ENCODE results near the gene FCAMR. TPM values are rescaled to one million over a fixed set of nuclear protein-coding genes. Genes with fewer than 3 reads are reported as not detected.

FCAMR gene, protein sequence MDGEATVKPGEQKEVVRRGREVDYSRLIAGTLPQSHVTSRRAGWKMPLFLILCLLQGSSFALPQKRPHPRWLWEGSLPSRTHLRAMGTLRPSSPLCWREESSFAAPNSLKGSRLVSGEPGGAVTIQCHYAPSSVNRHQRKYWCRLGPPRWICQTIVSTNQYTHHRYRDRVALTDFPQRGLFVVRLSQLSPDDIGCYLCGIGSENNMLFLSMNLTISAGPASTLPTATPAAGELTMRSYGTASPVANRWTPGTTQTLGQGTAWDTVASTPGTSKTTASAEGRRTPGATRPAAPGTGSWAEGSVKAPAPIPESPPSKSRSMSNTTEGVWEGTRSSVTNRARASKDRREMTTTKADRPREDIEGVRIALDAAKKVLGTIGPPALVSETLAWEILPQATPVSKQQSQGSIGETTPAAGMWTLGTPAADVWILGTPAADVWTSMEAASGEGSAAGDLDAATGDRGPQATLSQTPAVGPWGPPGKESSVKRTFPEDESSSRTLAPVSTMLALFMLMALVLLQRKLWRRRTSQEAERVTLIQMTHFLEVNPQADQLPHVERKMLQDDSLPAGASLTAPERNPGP
- not detected for total RNA-seq

DNA sequence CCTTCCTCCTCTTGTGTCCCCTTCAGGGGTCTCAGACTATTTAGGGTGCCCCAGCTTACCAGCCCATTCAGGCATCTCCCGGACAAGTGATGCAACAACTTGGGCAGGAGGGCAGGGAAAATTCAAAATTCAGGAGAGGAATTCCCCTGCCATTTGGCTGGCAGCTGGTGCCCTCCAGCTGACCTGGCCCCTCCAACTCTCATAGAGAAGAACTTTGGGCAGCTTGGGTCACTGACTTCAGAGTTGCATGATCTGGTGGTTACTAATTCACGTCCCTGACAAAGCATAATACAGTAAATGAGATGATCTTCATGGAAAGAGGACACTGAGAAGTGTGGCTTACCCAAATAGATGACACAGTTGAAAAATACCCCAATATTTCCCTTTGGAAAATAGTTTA is at the start of gene FCAMR:
TSS of gene FCAMR (minus strand) at position 15 of the 400 bp plus-strand sequence. CDS start 335 bp downstream, outside the sequence.
- Histone ChIP-seq H3K9me3 (no peaks in the 10 kb centered on the region), H3K36me3 (no peaks in the 10 kb centered on the region), H3K27me3 (no peaks in the 10 kb centered on the region), H3K27ac (no peak within 1 kb of the TSS), H3K4me1 (no peaks in the 10 kb centered on the region), H3K4me3 (no peak within 1 kb of the TSS)
- no peak for TF ChIP-seq POLR2A (IDR thresholded peaks at IDR 0.05)
- TF ChIP-seq, protein P1, sequence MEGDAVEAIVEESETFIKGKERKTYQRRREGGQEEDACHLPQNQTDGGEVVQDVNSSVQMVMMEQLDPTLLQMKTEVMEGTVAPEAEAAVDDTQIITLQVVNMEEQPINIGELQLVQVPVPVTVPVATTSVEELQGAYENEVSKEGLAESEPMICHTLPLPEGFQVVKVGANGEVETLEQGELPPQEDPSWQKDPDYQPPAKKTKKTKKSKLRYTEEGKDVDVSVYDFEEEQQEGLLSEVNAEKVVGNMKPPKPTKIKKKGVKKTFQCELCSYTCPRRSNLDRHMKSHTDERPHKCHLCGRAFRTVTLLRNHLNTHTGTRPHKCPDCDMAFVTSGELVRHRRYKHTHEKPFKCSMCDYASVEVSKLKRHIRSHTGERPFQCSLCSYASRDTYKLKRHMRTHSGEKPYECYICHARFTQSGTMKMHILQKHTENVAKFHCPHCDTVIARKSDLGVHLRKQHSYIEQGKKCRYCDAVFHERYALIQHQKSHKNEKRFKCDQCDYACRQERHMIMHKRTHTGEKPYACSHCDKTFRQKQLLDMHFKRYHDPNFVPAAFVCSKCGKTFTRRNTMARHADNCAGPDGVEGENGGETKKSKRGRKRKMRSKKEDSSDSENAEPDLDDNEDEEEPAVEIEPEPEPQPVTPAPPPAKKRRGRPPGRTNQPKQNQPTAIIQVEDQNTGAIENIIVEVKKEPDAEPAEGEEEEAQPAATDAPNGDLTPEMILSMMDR (IDR thresholded peaks at IDR 0.05 in 4 of 5, conservative IDR thresholded peaks at IDR 0.05 in 1 of 5), result no peak
- ATAC-seq, result no peak
- DNase-seq, result no peak
- in situ Hi-C loops (cut with MboI; ENCODE audit: low sequenced_read_pairs in 4 of 4) (no loop called here), intact Hi-C loops (cut with DNase I; ENCODE audit: low total_unique reads) (no loop called here)

DNA sequence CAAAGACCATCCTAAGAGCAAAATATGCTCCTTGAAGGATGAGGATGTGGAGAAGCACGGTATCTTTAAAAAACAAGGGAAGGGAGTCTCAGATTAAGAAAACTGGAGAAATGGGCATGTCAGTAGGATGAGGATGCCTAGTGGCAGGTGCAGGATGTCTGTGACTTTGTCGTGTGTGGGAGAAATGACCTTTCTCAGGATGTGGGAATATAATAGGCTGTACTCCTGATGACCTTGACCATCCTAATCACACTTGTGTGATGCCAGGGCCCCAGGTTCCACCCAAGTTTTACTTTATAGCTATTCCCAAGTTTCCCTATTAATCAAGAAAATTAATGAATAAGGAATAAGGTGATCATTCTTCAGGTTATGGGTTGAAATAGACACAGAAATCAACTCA is 49.4 kb upstream of the FCAMR start:
- TF ChIP-seq, protein P1 (IDR thresholded peaks at IDR 0.05 in 4 of 5, conservative IDR thresholded peaks at IDR 0.05 in 1 of 5), result no peak
- no peak for TF ChIP-seq POLR2A (IDR thresholded peaks at IDR 0.05)

DNA sequence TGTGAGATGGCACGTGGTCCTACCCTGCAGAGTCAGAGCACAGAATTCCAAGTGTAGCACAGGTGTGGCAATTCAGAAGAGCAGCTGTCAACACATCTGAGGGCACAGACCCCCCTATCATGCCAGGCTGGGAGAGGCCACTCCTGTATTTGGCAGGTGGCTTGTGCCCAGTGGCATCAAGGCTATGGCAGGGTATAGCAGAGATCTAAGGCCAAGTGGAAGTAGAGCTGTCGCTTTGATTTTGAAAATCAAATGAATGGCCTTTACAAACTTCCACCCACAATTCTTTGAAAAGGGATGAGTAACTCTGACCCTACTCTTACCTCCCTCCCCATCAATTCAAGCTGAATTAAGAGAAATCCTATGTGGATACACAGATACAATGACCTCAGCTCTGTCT is 48.9 kb upstream of the FCAMR start:
- H3K9me3 ChIP-seq, result no peaks in the 10 kb centered on the region
- peaks cover 0 to 5% of the 10 kb centered on the region in 2 donors for H3K4me1 ChIP-seq
- H3K27me3 ChIP-seq, result no peaks in the 10 kb centered on the region
- no peak overlapping the region for H3K4me3 ChIP-seq
- TF ChIP-seq, protein P1 (IDR thresholded peaks at IDR 0.05 in 4 of 5, conservative IDR thresholded peaks at IDR 0.05 in 1 of 5), result no peak
- no peak for TF ChIP-seq POLR2A (IDR thresholded peaks at IDR 0.05)
- H3K27ac ChIP-seq, result no peak overlapping the region
- in situ Hi-C loops (cut with MboI; ENCODE audit: low sequenced_read_pairs in 4 of 4) (no loop called here), intact Hi-C loops (cut with DNase I; ENCODE audit: low total_unique reads) (no loop called here)
- H3K36me3 ChIP-seq, result no peaks in the 10 kb centered on the region
- DNase-seq, result no peak
- no peak for ATAC-seq

More for the DNA sequence above, 49.4 kb upstream of the FCAMR start:
- in situ Hi-C loops (cut with MboI; ENCODE audit: low sequenced_read_pairs in 4 of 4), result no loop called here
- DNase-seq, result no peak
- no peak for ATAC-seq
- Histone ChIP-seq H3K9me3 (no peaks in the 10 kb centered on the region), H3K4me3 (no peak overlapping the region), H3K27ac (no peak overlapping the region), H3K4me1 (peaks cover 0 to 6% of the 10 kb centered on the region in 2 donors), H3K27me3 (no peaks in the 10 kb centered on the region), H3K36me3 (no peaks in the 10 kb centered on the region)
- intact Hi-C loops (cut with DNase I; ENCODE audit: low total_unique reads), result no loop called here

DNA sequence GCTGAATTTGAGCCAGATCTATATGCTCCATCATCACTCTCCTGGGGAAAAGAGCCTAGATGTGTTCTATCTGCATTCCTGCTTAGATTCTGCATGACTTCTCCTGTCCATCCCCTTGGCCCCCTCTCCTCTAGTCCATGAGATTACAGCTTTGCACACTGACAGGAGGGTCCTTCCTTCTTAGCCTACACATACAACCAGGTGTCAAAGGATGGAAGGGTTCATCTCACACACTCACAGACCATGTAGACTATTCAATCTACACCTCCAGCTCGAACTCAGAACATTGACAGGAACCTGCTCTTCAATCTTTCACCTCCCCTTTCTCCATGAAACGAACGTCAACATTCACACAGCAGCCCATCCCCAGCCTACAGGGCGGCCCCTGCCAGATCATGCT is 48.4 kb upstream of the FCAMR start:
- TF ChIP-seq, protein P1 (IDR thresholded peaks at IDR 0.05 in 4 of 5, conservative IDR thresholded peaks at IDR 0.05 in 1 of 5), result no peak
- no peak for TF ChIP-seq POLR2A (IDR thresholded peaks at IDR 0.05)
- in situ Hi-C loops (cut with MboI; ENCODE audit: low sequenced_read_pairs in 4 of 4), result no loop called here
- no peak overlapping the region for H3K4me3 ChIP-seq
- H3K4me1 ChIP-seq, result peaks cover 0 to under 1% of the 10 kb centered on the region in 2 donors
- ATAC-seq (no peak), DNase-seq (no peak)
- no peaks in the 10 kb centered on the region for H3K9me3 ChIP-seq
- no peaks in the 10 kb centered on the region for H3K36me3 ChIP-seq
- no peak overlapping the region for H3K27ac ChIP-seq
- H3K27me3 ChIP-seq, result no peaks in the 10 kb centered on the region
- intact Hi-C loops (cut with DNase I; ENCODE audit: low total_unique reads), result no loop called here

Data from gastrocnemius medialis (tissue), 4 donors.